ENCODE measurements around the gene HDAC7.

Gene HDAC7

DNA sequence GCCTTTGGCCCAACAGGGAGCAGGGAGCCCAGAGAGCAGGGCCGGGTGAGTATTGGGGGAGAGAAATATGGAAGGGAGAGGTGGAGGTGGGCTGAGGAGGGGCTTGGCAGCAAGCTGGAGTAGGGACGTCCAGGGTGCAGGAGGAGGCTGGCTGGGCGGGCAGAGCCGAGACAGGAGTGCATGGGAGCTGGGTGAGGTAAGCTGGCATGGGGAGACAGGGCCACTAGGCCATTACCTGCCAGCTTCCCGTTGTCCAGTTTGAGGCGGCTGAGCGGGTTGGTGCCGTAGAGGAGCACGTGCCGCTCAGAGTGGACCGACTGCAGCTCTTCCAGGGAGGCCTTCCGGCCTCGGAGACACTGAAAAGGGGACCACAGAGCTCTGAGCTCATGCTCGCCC, 28.4 kb downstream of the HDAC7 start:
- DNase-seq = no peak

GRCh38 chr12:47790676-47791350, 28.9 kb downstream of the HDAC7 start:
- DNase-seq = no peak

DNA sequence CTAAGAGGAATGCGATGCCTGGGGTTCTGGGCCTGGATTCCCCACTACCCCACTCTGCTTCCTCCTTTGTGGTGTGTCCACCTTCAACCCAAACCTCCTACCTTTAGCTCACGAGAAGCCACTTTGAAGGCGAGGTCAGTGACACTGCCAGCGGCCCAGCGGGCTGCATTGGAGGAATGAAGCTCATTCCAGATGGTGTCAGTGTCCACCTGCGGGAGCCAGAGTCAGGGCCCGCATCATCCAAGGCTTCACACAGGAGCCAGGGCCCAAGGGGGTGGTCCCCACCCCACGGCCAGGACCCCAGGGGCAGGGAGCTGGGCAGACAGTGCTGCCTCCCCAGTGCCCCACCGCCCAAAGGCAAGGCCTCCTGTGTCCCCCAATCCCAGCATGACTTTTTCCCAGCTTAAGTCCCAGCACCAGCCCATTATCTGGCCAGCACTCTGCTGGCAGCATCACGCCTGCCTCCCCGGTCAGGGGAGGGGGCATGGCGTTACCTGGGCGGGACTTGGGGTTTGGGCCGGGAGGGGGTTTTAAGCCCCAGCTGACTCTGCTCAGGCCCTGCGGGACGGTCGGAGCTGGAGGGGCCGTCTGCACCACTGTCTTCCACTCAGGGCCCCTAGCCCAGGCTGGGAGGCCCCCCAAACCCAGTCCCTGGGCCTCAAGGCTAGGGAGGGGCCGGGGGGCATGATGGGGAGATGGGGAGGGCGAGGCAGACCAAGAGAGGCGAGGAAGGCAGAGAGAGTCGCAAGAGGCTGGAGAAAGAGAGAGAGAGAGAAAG, 29.8 kb downstream of the HDAC7 start:
- no peak for DNase-seq

GRCh38 chr12:47789141-47789540, 30.6 kb downstream of the HDAC7 start:
- DNase-seq = no peak

DNA sequence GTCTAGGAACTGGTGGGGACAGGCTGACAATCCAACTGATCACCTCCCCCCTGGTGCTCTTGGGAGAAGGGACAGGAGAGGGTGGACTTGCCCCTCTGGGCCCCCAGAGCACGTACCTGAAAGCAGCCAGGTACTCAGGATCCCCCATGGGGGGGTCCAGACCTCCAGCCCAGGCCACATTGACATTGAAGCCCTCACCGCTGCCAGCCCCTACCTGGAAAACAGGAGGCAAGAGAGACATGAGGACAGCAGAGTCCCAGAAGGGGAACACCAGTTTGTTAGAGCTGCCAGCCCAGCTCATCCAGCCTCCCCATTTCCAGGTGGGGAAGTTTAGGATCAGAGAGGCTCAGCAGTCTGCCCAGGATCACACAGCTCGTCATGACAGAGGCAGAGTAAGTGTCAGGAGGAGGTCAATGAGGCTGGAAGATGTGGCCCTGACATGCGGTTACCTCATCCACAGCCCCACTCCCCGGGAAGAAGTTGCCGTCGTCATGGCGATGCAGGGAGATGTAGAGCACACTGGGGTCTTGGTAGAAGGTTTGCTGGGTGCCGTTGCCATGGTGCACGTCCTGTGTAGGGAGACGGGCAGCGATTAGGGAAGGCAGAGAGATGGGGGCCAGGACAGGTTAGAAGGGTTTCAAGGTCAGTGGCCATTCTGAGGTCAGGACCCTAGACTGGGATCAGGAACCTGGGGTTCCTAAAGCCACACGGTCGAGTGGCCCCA, 31.9 kb downstream of the HDAC7 start:
- no peak for DNase-seq

DNA sequence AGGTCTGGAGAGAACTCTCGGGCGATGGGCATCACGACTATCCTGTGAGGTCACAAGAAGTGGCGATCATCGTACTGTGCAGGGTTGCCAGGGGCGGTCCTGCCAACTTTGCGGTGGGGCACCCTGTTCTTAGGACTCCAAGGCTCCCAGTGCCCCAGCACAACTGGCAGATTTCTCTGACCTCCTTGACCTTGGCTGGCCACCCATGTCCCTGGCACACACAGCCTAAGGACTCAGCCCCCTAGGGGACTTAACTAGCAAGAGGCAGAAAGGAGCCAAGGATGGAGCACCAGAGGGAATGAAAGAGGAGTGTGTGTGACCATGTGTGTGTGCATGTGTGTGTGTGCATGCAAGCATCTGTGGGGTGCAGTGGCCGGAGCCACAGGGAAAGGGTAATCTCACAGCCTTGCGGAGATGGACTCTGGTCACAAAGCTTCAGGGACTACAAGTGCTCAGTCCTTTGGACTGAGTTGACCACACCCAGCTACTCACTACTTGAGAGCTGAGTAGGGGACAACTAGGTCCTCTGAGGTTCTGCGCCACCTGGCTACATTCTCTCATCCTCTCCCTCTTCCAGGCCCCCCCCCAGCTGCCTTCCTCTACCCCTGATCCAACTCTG, 32.9 kb downstream of the HDAC7 start:
- no peak for DNase-seq

- DNase-seq = no peak
Observed at GRCh38 chr12:47785887-47786661, 33.6 kb downstream of the HDAC7 start.

DNA sequence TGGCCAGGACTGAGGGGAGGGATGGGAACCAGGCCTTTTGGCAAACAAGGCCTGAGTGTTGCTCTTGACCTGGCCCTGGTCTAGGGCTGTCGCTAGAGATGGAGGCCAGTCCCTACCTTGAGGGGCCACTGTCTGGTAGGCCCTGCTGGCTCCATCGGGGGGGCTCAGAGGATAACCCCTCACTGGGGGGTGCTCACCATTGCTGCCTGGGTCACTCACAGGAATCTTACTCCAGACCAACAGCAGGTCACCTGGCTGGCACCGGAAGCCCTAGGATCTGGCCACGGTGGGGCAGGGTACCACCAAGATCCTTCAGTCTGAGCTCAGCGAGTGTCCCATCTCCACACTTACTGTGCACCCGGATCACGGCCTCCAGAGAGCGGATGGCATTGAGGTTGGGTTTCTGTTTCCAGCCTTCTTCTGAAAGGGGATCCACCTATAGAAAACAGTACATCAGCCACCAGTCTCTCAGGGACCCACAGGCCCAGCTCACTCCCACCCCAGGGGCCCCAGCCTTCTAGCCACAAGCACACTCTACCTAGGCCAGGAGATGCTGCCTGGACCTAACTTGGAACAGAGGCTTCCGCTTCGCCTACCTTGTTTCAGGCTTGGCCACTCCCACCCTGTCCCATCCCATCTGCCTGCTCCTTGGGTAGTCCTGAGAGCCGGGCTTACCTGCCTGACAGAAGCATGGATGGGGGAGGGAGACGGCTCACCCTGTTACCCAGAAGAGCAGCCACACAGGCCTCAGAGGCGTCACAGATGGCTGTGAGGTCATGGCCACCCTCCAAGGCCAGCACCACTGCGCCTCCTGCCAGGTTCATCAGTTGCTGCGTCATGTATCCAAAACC, 34.4 kb downstream of the HDAC7 start:
- no peak for DNase-seq

DNA sequence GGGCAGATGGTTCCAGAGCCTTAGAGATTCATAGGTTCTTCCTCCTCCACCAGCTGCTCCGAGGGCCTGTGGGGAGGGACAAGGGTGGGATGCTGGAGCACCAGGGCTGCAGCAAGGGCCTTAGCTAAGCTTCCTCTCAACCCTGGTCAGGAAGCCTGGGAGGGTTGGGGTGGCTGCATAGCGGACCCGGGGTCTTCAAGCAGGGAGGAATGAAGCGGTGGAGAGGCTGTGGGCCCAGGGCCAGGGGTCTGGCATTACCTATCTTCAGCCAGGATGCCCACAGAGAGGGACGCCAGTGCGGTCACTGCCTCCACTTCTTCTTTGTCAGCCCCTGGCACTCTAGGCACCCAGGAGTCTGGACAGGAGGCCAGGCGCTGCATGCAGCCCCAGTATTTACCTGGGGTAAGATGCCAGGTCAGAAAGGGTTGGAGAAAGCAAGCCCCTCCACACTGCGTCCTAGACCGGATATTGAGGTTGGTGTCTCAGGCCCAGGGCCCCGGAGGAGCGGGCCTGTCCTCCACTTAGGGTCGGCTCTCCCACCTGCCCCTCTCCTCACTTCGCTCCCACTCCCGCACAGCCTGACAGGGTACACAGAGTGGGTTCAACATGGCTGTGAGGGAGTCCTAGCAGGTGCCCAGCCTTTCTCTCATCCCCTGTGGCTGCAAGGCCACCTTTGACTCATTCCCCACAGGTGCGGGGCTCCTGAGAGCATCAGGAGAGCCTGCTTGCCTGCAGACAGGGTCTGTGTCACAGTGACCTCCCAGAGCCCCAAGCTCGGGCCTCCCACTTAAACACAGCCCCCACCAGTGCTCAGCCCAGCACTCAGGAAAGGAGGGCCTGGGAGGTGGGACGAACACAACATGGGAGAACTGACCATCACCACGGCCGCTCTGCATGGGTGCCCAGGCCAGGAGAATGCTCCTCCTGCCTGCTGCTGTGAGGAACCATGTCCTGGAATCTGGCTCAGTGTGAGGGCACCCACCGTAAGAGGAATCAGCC, 35.6 kb downstream of the HDAC7 start:
- no peak for DNase-seq

DNA sequence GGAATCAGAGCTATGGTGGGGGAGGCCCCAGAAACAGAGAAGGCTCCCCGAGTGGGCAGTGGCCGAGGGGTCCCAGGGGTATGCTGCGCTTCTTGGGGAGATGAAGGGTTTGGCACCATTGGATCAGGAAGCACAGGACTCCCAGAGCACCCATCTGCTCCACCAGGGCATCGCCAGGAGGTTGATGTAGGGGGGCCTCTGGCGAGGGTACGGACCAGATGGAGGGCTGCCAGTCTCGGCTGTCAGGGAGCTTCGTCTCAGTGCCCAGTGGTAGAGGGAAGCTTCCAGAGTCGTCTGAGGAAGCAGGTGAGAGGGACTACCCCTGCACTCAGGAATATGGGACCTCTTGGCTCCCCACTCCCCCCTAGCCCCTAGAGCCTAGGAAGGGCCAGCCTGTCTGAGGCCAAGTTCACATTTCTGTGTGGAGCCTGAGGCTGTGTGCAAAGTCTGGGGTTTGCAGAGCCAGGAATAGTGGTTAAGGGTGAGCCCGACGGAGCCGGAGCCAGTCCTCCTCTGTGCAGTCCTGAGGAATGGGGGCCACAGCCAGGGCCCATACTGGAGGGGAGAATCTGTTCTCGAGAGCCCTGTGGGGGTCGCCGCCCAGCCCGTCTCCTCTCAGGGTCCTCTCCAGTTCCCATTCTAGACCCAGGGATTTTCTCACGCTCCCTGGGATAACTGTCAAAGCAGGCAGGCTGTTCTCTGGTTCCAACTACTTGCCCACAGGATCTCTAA, 36.5 kb downstream of the HDAC7 start:
- no peak for DNase-seq

GRCh38 chr12:47782372-47782770, 37.3 kb downstream of the HDAC7 start:
- no peak for DNase-seq

GRCh38 chr12:47781479-47782371, 38.0 kb downstream of the HDAC7 start:
- peak; percentile 95 for DNase-seq

- no peak for DNase-seq
Observed at GRCh38 chr12:47779943-47780504, 39.7 kb downstream of the HDAC7 start.

DNA sequence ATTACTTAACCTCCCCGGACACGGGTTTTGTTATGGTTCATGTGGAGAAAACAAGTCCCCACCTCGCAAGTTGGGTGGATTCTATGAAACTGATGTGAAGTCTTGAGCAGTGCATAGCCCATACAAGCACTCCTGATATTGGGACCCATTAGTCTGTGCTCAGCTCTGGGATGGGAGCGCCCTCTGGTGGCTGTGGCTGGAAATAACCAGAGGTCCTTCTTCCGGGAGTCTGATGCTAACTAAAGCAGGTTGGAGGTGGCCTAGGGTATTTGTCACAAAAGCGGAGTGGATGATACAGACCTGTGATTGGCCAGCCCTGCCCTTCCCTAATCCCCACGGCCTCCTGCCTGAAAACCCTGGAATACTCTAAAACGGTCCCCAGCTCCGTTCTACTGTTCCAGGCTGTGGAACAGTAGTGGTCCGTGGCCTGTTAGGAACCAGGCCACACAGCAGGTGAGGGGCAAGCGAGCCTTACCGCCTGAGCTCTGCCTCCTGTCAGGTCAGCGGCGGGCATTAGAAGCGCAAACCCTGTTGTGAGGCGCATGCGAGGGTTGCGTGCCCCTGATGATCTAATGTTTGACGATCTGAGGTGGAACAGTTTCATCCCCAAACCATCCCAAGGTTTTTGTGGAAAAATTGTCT, 40.3 kb downstream of the HDAC7 start:
- DNase-seq = peak; percentile 78

GRCh38 chr12:47778881-47779280, 40.8 kb downstream of the HDAC7 start:
- DNase-seq = no peak

- no peak for DNase-seq
Observed at GRCh38 chr12:47777741-47778558, 41.8 kb downstream of the HDAC7 start.

DNA sequence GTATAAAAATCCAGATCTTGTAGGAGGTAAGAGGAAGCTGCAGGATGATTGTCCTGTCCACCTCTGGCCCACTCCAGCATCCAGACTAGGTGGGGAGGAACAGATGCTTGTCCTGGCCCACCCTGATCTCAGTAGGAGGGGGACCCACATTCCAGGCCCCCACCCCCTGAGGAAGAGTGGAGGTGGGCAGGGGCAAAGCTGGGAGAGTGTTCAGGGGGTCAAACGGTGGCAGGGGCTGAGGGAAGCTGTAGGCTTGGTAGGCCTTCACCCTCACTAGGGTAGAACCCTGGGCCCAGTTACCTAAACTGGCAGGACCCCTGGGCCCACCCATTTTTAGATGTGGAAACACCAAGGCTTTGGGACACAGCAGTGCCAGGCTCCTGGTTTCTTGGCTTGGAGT, 42.6 kb downstream of the HDAC7 start:
- no peak for DNase-seq

Data from DMS79 treated with DMSO at 0.1 percent for 48 hours (cell line).